Hindlimb muscle (tissue), 1 donor: ENCODE results near the gene MARCHF3. TPM values are rescaled to one million over a fixed set of nuclear protein-coding genes. Genes with fewer than 3 reads are reported as not detected.
A peak's percentile ranks its signal among the peaks of the same experiment; 100 is the strongest.
"Not testable (repeated sequence)": the region's sequence is repeated elsewhere in the genome, so short reads cannot be mapped to it uniquely, and the experiment has no call there.

Source experiments
- DNase-seq: peaks from one replicate; pipeline ENCODE4 v3.0.0-alpha.2; 2013
- polyA plus RNA-seq: library from polyadenylated mRNA; unstranded; fragments of 120-200 nt; gene quantifications from one replicate; pipeline ENCODE4 v1.2.1, GENCODE V29; 2013; ENCODE audit not compliant: insufficient read length

The MARCHF3 gene
- polyA plus RNA-seq, 1 donor = 6.2 TPM

GRCh38 chr5:127011961-127012644 lies 18.3 kb downstream of the MARCHF3 start:
- no peak for DNase-seq

GRCh38 chr5:127011153-127011552 lies 19.2 kb downstream of the MARCHF3 start:
- DNase-seq = peak; percentile 58

DNA sequence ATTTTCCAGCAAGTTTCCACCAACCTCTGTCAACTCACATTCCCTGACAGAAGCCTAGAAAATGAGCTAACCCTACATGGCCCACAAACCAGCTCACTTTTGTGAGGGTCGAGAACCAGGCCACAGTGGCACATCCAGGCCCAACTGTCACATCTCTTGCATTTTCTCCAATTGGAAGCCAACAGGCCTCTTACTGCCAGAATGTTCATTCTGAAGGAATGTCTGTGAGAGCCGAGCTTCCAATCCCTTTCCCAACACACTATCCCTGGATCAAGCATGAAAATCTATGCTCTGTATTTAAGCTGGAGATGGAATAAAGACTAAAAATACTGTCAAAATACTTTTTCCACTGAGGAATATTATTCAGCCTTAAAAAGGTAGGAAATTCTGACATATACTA lies 20.0 kb downstream of the MARCHF3 start:
- no peak for DNase-seq

GRCh38 chr5:127009784-127010183 lies 20.6 kb downstream of the MARCHF3 start:
- DNase-seq = no peak

DNA sequence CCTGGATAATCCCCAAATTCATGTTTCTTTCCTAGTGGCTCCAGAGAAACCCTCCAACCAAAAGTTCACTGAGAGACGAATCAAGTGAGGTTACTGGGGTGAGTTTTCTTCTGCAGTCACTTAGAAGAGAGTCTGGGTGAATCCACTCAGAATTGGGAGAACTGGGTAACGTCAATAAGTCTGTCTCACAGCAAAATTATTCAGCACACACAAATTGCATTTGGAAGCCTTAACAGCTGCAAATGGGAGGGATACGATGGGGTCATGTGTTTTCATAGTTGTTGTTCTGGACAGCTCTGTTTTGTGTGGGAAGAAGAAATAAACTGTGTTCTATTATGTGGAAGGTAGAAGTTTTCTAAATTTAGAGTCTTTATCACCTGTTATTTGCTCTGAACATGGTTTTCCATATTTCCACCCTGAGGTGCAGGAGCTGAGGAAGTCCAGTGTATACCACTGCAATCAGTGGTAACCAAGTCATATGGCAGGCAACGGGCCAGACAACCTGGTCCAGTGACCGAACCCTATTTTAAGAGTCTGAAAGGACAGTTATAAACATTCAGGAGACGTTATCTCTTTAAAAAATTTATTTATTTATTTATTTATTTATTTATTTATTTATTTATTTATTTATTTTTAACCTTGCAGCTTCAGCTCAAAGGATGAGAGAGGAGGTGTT lies 21.9 kb downstream of the MARCHF3 start:
- no peak for DNase-seq

DNA sequence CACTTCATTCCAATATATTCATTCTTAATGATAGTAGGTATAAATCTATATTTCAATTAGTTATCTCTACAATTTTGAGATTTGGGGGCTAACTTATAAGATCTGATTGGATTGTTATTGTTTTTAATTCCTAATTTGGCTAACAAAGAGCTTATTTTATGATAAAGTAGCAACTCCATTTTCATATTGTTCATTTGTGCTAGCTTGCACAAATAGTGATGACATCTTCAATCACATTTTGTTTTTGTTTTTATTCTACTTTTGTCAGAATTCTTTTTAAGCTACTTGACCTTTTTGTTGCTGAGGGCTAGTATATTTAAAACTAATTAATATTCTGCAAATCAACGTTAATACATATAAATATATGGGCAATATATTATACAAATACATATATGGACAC lies 22.8 kb downstream of the MARCHF3 start:
- DNase-seq = no peak

DNA sequence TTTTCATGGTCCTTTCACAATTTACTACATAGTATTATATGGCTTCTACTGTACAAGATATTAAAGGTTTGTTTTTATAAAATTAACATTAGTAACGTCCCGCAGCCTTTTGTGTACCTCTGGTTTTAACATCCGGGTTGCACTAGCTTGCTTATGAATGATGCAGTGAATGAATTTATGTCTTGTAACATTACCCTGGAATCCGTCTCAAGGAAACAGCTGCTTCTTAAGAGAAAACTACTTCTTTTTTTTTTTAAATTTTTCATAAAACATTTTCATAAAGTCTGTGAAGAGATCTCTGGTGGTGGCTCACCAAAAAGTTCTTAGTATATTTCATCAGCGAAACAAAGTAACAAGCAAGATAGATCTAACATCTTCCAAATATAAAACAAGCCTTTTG lies 23.6 kb downstream of the MARCHF3 start:
- DNase-seq = no peak

- DNase-seq = not testable (repeated sequence)
These were observed 25.1 kb downstream of the MARCHF3 start for GRCh38 chr5:127005282-127005681.

GRCh38 chr5:127004721-127005120 lies 25.6 kb downstream of the MARCHF3 start:
- no peak for DNase-seq

GRCh38 chr5:127003798-127004495 lies 26.4 kb downstream of the MARCHF3 start:
- no peak for DNase-seq

DNA sequence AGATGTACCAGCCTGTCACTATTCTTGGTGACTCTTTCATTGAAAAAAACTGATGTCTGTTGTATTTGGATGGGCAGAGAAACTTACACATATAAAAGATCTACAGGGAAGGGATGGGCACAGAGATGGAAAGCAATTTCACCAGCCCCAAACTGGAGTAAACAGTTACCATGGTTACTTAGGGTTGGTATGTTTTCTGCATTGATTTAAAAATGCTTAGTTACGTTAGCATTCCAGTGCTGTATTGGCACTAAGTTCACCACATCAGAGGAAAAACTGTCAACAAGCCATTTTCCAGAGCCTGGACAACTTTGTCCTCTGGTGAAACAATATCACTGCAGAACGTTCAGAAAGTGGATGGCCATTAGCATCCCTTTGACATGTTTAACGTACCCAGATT lies 28.0 kb downstream of the MARCHF3 start:
- no peak for DNase-seq

GRCh38 chr5:127001621-127002296 lies 28.6 kb downstream of the MARCHF3 start:
- no peak for DNase-seq

GRCh38 chr5:126998895-126999570 lies 31.3 kb downstream of the MARCHF3 start:
- DNase-seq = no peak

DNA sequence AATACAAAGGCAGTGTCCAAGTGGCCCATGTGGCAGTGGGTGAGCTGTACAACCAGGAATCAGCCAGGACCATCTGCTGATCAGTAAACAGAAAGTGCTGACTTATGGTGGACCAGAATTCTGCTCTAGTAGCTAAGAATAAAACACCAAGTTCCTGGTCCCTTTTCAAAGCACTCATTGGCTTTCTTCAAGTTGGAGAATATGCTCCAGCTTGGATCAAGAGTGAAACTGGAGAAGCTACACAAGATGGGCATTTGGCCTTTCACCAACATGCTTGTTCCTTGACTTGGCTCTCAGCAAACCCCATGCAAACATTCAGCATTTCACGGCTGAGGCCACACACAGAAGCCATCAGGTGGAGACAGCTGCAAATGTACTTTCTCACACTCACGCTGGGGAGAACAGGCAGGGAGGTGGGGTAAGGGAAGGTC lies 32.1 kb downstream of the MARCHF3 start:
- no peak for DNase-seq

- no peak for DNase-seq
These were observed 34.7 kb downstream of the MARCHF3 start for GRCh38 chr5:126995689-126996088.

GRCh38 chr5:126995039-126995438 lies 35.3 kb downstream of the MARCHF3 start:
- DNase-seq = no peak

DNA sequence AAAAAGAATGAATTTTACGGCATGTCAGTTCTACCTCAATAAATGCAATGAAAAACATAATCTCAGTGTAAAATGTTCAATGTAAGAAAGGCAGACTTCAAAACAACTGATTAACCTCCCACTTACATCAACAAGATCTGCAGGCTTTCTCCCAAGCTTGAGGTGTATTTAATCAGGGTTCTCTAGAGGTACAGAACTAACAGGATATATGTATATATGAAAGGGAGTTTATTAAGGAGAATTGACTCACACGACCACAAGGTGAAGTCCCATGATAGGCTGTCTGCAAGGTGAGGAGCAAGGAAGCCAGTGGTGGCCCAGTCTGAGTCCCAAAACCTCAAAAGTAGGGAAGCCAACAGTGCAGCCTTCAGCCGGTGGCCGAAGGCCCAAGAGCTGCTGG lies 35.9 kb downstream of the MARCHF3 start:
- no peak for DNase-seq

- DNase-seq = no peak
These were observed 42.3 kb downstream of the MARCHF3 start for GRCh38 chr5:126988021-126988569.

GRCh38 chr5:126987271-126987899 lies 43.0 kb downstream of the MARCHF3 start:
- DNase-seq = no peak

DNA sequence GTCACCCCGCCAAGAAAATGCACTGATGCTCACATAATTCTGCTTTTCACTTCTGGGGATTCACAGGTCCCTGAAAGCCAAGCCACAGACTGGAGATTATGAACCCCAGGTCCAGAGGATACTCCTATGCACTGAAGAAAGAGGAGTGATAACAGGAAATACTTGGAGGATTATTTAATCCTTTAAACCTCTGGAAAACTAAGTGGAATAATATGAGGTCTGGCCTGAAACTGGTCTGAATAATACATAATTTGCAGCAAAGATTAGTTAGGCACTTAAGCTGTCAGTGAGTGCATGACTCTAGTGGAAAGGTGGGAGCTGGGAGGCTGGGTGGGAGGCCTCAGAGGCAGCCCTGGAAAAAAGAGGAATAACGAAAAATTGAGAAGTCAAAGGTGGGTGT lies 45.7 kb downstream of the MARCHF3 start:
- no peak for DNase-seq

GRCh38 chr5:126983874-126984266 lies 46.5 kb downstream of the MARCHF3 start:
- no peak for DNase-seq
